Measurements from ENCODE around the gene SLC2A11.
"Not testable (repeated sequence)": the region's sequence is repeated elsewhere in the genome, so short reads cannot be mapped to it uniquely, and the experiment has no call there.

- TF ChIP-seq CTCF (conservative IDR thresholded peaks at IDR 0.05 in 1 of 2, IDR thresholded peaks at IDR 0.05 in 1 of 2; ENCODE audit: extremely low read depth in 1 of 2, insufficient read depth in 1 of 2, low read depth in 1 of 2, low read length in 2 of 2); EZH2 (IDR thresholded peaks at IDR 0.05; ENCODE audit: borderline replicate concordance, low read length): not testable (repeated sequence)
These were observed 62.6 kb downstream of the SLC2A11 start for GRCh38 chr22:23920267-23920611.

Data from mammary epithelial cell (primary cell).